SKM-1 (cell line): Measurements from ENCODE around the gene MZT2A.
"Not testable (repeated sequence)": the region's sequence is repeated elsewhere in the genome, so short reads cannot be mapped to it uniquely, and the experiment has no call there.

Experiments
- DNase-seq: peaks from one replicate; lab custom pipeline; 2025; ENCODE audit not compliant: unreplicated experiment; lab: John Stamatoyannopoulos, UW

MZT2A gene, protein sequence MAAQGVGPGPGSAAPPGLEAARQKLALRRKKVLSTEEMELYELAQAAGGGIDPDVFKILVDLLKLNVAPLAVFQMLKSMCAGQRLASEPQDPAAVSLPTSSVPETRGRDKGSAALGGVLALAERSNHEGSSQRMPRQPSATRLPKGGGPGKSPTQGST

DNA sequence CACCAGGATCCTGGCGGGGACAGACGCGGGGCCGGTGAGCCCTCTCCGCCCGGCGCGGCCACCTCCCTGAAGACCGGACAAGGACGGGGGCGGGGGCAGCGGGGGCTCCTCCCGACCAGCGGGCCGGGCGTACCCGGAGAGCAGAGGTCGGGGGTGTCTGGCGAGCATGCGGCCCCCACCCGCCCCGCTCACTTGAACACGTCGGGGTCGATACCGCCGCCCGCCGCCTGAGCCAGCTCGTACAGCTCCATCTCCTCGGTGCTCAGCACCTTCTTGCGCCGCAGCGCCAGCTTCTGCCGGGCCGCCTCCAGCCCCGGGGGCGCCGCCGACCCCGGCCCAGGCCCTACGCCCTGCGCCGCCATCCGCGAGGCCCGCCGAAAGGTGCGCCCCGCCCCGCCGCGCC, at the start of gene MZT2A:
Gene MZT2A (minus strand): TSS at position 383 of the 403 bp plus-strand sequence. CDS start 21 bp downstream, at position 362.
- not testable (repeated sequence) for DNase-seq

DNA sequence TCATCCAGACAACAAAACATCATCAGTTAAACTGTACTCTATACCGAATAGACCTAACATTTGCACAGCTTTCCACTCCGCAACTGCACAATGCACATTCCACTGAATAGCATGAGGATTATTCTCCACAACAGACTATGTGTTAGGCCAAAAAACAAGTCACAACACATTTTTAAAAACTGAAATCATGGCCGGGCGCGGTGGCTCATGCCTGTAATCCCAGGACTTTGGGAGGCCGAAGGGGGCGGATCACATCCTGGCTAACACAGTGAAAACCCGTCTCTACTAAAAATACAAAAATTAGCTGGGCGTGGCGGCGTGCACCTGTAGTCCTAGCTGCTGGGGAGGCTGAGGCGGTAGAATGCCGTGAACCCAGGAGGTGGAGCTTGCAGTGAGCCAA, 46.7 kb upstream of the MZT2A start:
- DNase-seq: not testable (repeated sequence)

DNA sequence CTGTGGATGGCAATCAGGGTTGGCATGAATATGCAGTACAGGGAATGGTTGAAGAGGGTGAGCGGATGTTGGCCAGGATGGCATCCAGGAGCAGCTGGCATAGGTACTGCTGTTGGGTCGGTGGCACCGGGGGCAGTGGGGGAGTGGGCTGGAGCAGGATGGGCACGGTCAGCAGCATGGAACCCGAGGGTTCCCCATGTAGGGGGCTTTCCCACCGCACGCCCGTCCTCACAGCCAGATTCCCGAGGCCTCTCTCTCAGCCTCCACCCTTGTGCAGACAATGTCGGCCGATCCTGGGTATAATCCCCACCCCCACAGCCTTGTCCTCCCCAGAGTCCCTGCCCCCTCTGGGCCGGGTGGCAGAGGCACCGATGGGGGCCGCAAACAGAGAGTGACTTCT, 44.6 kb upstream of the MZT2A start:
- not testable (repeated sequence) for DNase-seq

DNA sequence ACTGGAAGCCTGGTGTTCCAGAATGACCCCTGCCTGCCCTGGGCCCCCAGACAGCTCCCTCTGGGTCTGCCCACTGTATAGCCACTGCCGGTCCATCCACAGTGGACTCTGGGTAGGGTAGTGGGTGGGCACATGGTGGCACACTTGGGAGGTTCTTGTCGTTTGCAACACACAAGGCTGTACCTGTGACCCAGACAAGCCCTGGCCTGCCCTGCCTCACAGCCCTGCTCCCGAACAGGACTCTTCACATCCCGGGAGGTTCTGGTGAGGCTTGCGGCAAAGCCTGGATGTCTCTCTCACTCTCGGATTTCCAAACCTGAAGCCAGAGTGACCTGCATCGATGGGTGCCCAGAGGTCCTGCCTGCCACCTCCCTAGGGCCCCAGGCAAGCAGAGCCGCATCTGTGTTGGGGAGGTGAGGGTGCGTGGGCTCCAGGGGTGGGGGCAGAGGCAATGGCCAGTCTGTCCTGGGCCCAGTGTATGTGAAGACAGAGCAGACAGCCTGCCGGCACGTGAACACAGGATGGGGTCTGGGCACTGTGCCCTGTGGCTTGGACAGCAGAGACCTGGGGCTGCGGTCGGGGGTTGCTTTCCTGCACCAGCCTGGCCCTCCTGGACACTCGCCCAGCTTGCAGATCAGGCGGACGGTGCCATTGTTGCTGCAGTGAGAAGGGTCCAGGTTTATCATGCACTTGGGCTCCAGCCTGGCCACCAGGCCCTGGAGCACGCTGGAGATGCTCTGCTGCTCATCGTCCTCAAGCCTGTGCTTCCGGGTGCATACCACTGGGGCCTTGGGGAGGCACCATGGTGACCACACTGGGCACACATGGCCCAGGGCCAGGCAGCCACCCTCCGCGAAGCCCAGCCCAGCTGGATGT, 44.0 kb upstream of the MZT2A start:
- not testable (repeated sequence) for DNase-seq

DNA sequence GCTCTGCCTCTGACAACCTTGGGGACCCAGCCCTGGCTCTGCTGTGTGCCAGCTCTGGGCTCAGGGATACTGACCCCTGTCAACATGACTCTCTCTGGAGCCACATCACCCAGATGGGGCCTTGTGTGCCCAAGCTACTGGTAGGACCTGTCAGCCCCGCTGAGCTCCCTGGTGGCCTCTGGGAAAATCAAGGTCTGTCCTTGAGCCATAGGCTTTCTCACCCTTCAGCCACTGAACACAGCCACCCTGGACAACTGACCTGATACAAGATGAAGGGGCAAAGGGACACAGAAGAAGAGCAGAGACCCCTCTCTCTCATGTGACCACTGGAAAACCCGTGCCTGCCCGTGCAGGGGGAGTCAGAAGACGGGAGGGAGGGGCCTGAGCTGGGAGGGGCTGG, 43.3 kb upstream of the MZT2A start:
- no peak for DNase-seq

DNA sequence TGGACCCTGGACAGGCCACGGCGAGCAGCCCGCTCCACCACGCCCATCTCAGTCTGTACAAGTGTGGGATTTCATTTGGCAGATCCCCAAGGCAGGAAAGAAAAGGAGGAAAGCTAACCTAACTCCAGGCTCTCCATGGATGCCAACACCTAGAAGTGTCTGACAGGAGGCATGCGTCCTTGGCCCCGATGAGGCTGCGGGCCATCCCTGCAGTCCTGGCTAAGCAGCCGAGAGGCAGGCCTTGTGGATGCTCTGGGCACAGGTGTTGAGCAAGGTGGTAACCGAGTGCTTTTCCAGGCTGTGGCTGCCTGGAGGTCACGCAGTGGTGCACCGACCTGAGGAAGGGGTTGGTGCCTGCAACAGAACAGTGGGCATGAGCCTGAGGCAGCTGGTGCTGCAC, 42.8 kb upstream of the MZT2A start:
- DNase-seq: not testable (repeated sequence)

DNA sequence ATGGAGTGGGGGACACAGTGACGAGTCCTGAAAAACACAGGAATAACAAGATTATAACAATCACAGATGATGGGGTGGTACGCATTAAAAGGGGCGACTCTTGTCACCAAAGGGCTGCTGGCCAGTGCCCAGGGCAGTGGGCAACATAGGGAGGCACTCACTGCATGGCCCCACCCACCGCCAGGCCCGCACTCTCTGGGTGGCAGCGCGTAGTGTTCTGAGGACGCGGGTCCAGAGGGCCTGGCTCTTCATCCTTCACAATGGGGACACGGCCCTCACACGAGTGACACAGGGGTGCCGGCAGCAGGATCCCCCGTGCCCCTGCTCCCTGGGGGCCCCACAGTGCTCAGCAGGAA, 42.1 kb upstream of the MZT2A start:
- DNase-seq: not testable (repeated sequence)

DNA sequence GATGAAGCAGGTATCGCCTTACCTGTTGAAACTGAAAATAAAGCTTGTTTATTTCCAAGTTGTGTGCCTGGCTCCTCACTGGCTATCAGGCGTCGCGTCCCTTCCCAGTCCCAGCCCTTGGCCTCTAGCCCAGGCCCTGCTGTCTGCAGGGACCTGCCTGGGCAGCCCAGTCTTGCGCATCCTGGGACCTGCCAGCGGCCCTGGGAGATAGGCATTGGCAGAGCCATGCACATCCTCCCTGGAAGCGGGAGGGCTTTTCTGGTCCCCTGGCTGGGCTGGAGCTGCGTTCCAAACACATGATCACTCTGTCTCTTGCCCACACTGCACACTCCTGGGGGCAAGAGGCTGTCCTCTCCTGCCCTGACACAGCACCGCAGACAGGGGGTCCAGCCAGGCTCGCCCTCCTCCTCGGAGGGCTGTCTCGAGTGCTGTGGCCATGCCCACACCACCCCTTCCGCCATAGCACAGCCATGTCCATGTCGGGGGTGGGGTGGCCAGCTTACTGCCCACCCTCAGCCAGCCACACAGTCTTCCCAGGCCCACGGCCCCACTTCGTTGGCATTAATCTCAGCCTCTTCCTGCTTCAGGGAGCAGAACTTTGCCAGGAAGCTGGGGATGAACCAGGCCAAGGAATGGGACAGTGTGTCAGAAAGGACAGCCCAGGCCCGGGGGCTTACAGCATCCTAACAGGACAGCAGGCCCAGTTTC, 41.6 kb upstream of the MZT2A start:
- not testable (repeated sequence) for DNase-seq

DNA sequence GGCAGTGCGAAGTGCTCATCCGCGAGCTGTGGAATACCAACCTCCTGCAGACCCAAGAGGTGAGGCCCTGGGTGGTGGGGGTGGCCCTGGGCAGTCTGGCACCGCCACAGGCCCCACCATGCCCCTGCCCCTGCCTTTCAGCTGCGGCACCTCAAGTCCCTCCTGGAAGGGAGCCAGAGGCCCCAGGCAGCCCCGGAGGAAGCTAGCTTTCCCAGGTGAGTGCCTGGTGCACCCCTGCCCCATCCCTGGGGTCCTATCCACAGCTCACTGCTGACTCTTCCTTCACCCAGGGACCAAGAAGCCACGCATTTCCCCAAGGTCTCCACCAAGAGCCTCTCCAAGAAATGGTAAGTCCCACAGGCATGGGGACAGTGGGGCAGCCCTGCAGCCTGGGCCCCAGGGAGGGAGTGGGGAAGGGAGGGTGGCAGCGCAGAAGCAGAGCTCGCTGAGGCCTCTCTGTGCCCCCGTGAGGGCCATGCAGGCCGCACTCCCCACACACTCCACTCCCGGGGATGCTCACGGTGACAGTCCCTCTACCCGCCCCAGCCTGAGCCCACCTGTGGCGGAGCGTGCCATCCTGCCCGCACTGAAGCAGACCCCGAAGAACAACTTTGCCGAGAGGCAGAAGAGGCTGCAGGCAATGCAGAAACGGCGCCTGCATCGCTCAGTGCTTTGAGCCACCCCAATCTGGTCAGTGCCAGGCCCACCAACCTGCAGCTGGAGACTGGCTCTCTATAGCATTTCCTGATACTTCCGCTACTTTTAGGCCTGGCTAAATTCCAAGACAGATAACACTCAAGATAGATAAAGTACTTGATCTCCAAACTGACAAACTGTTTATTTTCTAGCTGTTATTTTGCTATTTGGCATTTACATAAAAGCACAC, 40.8 kb upstream of the MZT2A start:
- DNase-seq: not testable (repeated sequence)

DNA sequence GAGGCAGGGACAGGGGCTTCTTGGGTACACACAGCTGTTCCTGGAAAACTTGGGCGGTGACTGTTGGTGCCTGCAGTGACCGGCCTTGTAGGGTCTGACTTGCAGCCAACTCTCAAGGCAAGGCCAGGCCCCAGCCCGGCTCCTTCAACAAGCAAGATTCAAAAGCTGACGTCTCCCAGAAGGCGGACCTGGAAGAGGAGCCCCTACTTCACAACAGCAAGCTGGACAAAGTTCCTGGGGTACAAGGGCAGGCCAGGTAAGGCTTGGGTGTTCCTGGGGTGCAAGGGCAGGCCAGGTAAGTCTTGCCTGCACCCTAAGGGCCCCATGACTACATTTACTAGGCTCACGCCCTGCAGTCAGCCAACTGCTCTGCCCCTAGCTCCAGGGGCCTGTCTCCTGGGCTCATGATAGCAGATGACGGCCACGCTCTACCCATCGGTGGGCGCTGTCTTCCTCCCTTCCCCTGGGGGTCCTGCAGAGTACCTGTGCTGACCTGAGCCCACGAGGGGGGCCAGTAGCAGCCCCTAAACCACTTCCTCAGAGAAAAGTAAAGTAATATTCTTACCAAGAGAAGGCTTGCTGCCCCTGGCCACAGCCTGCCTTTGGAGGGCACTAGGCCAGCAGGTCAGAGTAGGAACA, 39.5 kb upstream of the MZT2A start:
- DNase-seq: not testable (repeated sequence)

DNA sequence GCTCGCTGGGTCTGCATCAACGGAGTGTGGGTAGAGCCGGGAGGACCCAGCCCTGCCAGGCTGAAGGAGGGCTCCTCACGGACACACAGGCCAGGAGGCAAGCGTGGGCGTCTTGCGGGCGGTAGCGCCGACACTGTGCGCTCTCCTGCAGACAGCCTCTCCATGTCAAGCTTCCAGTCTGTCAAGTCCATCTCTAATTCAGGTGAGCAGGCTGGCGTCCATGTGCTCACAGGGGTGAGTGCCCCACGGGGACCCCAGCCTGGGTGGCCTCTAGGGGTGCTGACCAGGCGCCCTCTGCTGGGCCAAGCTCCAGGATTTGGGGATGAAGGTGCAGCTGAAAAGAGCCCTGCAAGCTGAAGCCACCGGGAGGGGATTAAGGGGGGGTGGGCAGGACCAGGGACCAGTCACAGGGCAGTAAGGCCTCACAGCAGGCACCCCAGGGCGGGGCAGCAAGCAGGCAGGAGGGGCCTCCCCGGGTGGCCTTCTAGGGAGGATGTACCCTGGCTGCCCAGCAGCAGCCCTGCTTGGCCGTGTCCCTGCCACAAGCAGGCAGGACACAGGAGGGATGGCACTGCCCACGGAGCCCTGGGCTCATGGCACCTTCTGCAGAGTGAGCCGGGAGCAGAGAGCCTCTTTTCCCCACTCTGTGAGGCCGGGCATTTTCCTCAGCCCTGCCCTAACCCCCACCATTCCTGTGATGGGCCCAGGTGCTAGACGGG, 38.6 kb upstream of the MZT2A start:
- not testable (repeated sequence) for DNase-seq

DNA sequence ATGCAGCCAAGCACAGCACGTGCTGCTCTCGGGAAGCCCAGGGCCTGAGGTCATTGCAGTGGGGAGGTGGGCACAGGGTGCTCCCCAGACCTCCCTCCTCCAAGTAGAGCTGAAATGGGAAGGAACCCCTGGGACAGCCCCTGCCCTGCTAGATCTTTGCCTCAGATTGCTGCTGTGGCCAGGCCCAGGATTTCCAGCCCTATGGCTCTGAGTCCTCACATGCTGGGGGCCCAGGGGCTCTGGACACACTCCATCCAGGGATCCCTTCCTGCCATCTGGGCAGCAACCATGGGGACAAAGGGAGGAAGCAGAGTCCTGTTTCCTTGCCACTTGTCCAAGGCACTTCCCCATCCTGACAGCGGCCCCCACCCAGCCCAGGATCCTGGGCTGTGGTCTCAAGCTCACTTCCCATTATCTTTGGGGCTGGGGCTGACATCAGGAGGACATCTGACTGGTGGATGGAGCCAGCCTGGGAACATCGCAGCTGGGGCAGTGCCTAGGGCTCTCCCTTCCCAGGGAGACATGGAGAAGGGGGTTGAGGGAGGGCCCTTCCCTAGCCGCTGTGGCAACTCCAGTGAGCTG, 37.8 kb upstream of the MZT2A start:
- DNase-seq: not testable (repeated sequence)

DNA sequence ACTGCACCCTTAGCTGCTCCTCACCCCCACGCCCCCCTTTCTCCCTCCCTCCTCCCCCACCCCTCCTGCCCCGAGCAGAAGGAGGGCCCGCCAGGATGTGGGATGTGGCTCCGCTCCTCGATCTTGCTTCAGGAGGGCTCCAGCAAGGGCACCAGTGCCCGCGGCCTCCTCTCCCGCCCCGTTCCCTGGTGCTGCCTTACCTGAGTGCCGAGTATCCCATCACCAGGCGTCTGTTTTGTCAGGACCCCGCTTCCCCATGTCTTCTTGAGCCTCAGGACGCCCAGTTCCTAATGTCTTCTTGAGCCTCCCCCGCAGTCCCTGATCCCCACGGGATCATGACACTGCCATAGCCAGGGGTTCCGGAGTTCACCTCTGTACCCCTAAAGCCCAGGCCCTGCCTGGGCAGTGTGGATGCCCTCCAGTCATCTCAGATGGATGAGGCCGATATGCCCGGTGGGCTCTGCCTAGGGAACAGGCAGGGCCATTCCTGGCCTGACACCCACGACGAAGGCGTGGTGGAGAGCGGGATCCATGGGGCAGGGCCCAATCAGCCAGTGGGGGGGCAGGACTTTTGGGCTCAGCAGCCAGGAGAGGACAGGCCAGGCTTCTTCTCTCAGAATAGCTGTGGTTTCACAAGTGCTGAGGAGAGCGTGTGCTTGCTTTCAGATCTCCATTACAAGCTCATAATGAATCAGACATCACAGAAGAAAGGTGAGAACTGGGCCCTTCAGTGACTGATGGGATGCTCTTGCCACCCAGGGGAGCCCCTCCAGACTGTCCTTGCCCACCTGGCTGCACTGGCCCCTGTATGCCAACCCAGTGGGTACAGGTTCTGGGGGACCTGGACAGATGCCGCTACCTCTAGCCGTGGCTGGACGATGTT, 37.0 kb upstream of the MZT2A start:
- DNase-seq: not testable (repeated sequence)

DNA sequence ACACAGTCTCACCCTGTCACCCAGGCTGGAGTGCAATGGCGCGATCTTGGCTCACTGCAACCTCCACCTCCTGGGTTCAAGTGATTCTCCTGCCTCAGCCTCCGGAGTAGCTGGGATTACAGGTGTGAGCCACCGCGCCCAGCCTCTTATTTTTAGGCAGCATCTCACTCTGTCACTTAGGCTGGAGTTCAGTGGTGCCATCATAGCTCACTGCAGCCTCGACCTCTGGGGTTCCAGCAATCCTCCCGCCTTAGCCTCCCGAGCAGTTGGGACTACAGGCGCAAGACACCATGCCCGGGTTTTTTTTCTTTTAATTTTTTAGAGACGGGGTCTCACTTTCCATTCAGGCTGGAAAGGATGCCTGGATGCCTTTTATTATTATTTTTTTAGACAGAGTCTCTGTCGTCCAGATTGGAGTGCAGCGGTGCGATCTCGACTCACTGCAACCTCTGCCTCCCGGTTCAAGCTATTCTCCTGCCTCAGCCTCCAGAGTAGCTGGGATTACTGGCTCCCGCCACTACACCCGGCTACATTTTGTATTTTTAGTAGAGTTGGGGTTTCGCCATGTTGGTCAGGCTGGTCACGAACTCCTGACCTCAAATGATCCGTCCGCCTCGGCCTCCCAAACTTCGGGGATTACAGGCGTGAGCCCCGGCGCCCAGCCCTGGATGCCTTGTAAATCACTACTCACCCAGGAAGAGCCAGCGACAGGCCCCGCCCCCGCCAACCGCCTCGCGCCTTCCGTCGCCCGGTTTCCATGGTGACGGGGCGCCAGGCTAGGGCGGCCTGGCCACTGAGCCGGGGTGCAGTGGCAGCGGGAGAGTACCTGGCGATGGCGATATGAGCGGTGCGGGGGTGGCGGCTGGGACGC, 35.2 kb upstream of the MZT2A start, which contains the start of gene CCDC74A:
Gene CCDC74A (plus strand): TSS at position 758 of the 871 bp plus-strand sequence. CDS start 83 bp downstream, at position 841.
- not testable (repeated sequence) for DNase-seq

DNA sequence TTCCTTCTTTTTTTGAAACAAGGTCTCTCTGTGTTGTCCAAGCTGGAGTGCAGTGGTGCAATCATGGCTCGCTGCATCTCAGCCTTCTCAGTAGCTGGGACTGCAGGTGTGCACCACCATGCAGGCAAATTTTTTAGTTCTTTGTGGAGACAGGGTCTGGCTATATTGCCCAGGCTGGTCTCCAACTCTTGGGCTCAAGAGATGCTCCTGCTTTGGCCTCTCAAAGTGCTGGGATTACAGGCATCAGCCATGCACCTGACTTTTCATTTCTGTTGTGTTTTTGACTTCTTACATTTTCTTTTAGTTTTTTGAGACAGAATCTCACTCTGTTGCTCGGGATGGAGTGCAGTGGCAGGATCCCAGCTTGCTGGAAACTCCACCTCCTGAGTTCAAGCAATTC, 33.1 kb upstream of the MZT2A start:
- DNase-seq: not testable (repeated sequence)

DNA sequence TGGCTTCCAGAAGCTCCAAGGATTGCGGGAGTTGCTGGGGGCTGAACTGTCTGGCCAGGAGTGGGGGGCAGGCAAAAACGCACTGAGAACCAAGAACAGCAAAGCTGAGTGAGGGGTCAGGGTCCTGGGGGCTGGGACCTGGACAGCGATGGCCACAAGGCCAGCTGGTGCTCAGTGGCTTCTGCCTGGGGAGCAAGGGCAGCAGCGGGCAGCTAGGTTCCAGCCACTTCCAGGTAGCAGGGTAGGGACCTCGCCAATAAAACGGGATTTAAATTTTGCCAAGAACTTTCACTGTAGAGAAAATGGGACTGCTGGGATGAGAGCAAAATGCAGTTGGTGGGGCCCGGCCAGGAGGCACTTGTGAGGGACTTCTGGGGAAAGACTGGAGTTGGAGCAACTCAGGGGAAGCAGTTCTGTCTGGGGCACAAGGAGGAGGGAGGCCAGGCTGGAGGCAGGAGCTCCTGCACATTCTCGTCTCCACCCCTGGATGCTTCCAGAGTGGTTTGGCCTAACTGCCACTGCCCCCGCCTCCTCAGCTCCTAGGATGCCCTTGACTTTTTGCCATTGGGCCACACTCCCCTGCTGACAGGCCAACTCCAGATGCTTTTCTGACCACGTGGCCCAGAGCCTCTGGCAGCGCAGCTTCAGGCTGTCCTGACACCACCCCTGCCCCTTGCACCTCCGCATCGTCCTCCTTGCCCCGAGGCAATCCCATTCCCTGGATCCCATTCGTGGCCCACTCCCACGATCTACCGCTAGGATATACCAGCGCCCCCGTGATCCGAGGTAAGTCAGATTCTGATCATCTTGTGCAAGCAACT, 30.0 kb upstream of the MZT2A start:
- DNase-seq: no peak
